ENCODE measurements around the gene SURF2.

Gene SURF2

DNA sequence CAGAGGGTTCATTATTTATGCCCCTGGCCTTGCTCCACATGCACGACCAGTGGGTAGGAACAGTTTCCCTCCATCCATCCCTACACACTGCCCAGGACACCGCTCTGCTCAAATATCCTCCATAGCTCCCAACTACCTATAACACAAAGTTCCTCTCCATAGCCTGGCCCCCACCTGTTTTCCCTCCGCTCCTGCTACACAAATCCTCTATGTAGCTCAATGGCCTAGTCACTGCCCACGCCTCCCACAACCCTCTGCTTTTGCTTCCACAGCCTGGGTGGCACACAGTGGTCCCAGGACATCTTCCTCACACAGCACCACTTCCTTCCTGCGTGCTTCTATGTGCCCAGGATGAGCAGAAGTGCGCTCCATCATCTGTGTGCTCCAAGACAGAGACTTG is 41.0 kb downstream of the SURF2 start:
- H3K36me3 ChIP-seq (ENCODE audit: insufficient read depth, low read length): no peaks in the 10 kb centered on the region
- H3K9ac ChIP-seq (ENCODE audit: low read depth, low read length, poor library complexity, severe bottlenecking): no peak overlapping the region
- TF ChIP-seq EZH2phosphoT487 (IDR thresholded peaks at IDR 0.05; ENCODE audit: borderline replicate concordance): no peak
- TF ChIP-seq, protein P1, sequence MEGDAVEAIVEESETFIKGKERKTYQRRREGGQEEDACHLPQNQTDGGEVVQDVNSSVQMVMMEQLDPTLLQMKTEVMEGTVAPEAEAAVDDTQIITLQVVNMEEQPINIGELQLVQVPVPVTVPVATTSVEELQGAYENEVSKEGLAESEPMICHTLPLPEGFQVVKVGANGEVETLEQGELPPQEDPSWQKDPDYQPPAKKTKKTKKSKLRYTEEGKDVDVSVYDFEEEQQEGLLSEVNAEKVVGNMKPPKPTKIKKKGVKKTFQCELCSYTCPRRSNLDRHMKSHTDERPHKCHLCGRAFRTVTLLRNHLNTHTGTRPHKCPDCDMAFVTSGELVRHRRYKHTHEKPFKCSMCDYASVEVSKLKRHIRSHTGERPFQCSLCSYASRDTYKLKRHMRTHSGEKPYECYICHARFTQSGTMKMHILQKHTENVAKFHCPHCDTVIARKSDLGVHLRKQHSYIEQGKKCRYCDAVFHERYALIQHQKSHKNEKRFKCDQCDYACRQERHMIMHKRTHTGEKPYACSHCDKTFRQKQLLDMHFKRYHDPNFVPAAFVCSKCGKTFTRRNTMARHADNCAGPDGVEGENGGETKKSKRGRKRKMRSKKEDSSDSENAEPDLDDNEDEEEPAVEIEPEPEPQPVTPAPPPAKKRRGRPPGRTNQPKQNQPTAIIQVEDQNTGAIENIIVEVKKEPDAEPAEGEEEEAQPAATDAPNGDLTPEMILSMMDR (conservative IDR thresholded peaks at IDR 0.05; ENCODE audit: low read length): no peak
- H3F3A ChIP-seq (ENCODE audit: low read depth): no peaks in the 10 kb centered on the region
- H2AFZ ChIP-seq (ENCODE audit: low read length): no peak overlapping the region
- H4K20me1 ChIP-seq (ENCODE audit: insufficient read depth, low read length, poor library complexity, severe bottlenecking): no peaks in the 10 kb centered on the region
- no peaks in the 10 kb centered on the region for H3K79me2 ChIP-seq (ENCODE audit: insufficient read depth, low read length)
- no peak overlapping the region for H3K4me2 ChIP-seq (ENCODE audit: low read depth, low read length, poor library complexity, severe bottlenecking)
- H3K27me3 ChIP-seq (ENCODE audit: insufficient read depth, low read length, poor library complexity, severe bottlenecking): no peaks in the 10 kb centered on the region
- H3K4me3 ChIP-seq (ENCODE audit: low read length, poor library complexity, severe bottlenecking): no peak overlapping the region
- H3K9me2 ChIP-seq (replicated peaks; ENCODE audit: low read depth, low read length): no peaks in the 10 kb centered on the region
- H3K4me1 ChIP-seq (ENCODE audit: insufficient read depth, low read length, poor library complexity, severe bottlenecking): no peaks in the 10 kb centered on the region
- H3K9me3 ChIP-seq (ENCODE audit: insufficient read depth, low read depth, low read length): no peaks in the 10 kb centered on the region

DNA sequence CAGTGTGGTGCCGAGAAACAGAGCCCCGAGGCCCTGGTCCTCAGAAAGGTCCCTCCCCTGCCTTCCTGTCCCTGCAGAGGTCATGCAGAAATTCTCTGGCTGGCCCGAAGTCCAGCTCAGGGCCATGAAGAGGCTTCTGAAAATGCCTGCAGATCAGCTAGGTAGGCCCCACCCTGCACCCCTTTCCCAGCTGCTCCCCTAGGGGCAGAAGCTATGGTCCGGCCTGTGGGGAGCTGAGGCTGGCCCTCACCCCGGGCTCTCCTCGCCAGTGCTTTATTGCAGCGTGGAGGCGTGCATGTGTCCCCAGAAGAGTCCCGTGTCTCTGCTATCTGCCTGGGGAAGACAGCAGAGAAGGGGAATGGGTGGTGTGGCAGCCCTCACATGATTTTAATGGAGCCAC is 41.5 kb downstream of the SURF2 start:
- Histone ChIP-seq H3K9me2 (replicated peaks; ENCODE audit: low read depth, low read length) (no peaks in the 10 kb centered on the region), H3F3A (ENCODE audit: low read depth) (no peaks in the 10 kb centered on the region), H3K79me2 (ENCODE audit: insufficient read depth, low read length) (no peaks in the 10 kb centered on the region), H3K9ac (ENCODE audit: low read depth, low read length, poor library complexity, severe bottlenecking) (no peak overlapping the region), H3K36me3 (ENCODE audit: insufficient read depth, low read length) (no peaks in the 10 kb centered on the region), H3K27me3 (ENCODE audit: insufficient read depth, low read length, poor library complexity, severe bottlenecking) (no peaks in the 10 kb centered on the region), H3K4me3 (ENCODE audit: low read length, poor library complexity, severe bottlenecking) (no peak overlapping the region), H3K9me3 (ENCODE audit: insufficient read depth, low read depth, low read length) (no peaks in the 10 kb centered on the region), H4K20me1 (ENCODE audit: insufficient read depth, low read length, poor library complexity, severe bottlenecking) (no peaks in the 10 kb centered on the region), H3K4me2 (ENCODE audit: low read depth, low read length, poor library complexity, severe bottlenecking) (no peak overlapping the region), H3K4me1 (ENCODE audit: insufficient read depth, low read length, poor library complexity, severe bottlenecking) (no peaks in the 10 kb centered on the region), H2AFZ (ENCODE audit: low read length) (no peak overlapping the region)
- TF ChIP-seq, protein P1 (conservative IDR thresholded peaks at IDR 0.05; ENCODE audit: low read length): no peak
- no peak for TF ChIP-seq EZH2phosphoT487 (IDR thresholded peaks at IDR 0.05; ENCODE audit: borderline replicate concordance)

DNA sequence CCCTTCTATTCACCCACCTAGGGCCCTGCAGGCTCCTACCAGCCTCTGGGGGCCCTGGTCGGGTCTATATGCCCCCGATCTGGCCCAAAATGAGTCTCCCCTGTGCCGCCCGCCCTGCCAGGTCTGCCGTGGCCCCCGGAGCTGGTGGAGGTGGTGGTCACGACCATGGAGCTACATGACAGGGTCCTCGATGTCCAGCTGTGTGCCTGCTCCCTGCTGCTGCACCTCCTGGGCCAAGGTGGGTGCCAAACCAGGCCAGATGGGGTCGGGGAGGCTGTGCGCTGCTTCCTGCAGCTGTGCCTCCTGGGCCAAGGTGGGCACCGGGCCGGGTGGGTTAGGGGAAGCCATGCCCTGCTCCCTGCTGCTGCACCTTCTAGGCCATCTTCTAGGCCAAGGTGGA is 43.9 kb downstream of the SURF2 start:
- H3K9me3 ChIP-seq (ENCODE audit: insufficient read depth, low read depth, low read length): no peaks in the 10 kb centered on the region
- H3K79me2 ChIP-seq (ENCODE audit: insufficient read depth, low read length): no peaks in the 10 kb centered on the region
- H3F3A ChIP-seq (ENCODE audit: low read depth): no peaks in the 10 kb centered on the region
- H3K4me3 ChIP-seq (ENCODE audit: low read length, poor library complexity, severe bottlenecking): no peak overlapping the region
- H3K9me2 ChIP-seq (replicated peaks; ENCODE audit: low read depth, low read length): no peaks in the 10 kb centered on the region
- no peaks in the 10 kb centered on the region for H3K27me3 ChIP-seq (ENCODE audit: insufficient read depth, low read length, poor library complexity, severe bottlenecking)
- no peak overlapping the region for H3K9ac ChIP-seq (ENCODE audit: low read depth, low read length, poor library complexity, severe bottlenecking)
- H3K36me3 ChIP-seq (ENCODE audit: insufficient read depth, low read length): peaks cover 7% of the 10 kb centered on the region; the same call in 1 of the 2 replicates
- TF ChIP-seq, protein P1 (conservative IDR thresholded peaks at IDR 0.05; ENCODE audit: low read length): no peak
- no peak for TF ChIP-seq EZH2phosphoT487 (IDR thresholded peaks at IDR 0.05; ENCODE audit: borderline replicate concordance)
- H3K4me2 ChIP-seq (ENCODE audit: low read depth, low read length, poor library complexity, severe bottlenecking): no peak overlapping the region
- no peak overlapping the region for H2AFZ ChIP-seq (ENCODE audit: low read length)
- no peaks in the 10 kb centered on the region for H3K4me1 ChIP-seq (ENCODE audit: insufficient read depth, low read length, poor library complexity, severe bottlenecking)
- H4K20me1 ChIP-seq (ENCODE audit: insufficient read depth, low read length, poor library complexity, severe bottlenecking): no peaks in the 10 kb centered on the region

All from Loucy (cell line).